ENCODE measurements around the gene GGCT. TPM values are rescaled to one million over a fixed set of nuclear protein-coding genes. Genes with fewer than 3 reads are reported as not detected.
A peak's percentile ranks its signal among the peaks of the same experiment; 100 is the strongest.

Gene GGCT
- total and polyA plus RNA-seq, 12 donors, result 18.6 to 67.8 (median 41.3) TPM

GRCh38 chr7:30479202-30480120, 25.2 kb downstream of the GGCT start:
- 86 to 87% (median 86%) methylated on average over 13 to 14 of the region's 14 CpGs for WGBS, 4 donors
- TF ChIP-seq POLR2A (IDR thresholded peaks at IDR 0.05) (no peak), CTCF (IDR thresholded peaks at IDR 0.05) (no peak)
- peak in 1 of 7 donors; percentile 37 for DNase-seq
- Histone ChIP-seq H3K27me3 (no peaks in the 10 kb centered on the region), H3K27ac (peak overlapping the region in 4 of 5 donors; percentile 82 to 93 (median 88)), H3K4me1 (replicated peaks in 1 of 2) (peaks cover 0 to 27% of the 10 kb centered on the region in 2 donors), H3K9me3 (replicated peaks in 1 of 3) (no peaks in the 10 kb centered on the region), H3K4me3 (peak overlapping the region in 2 of 4 donors; percentile 51 to 63), H3K36me3 (replicated peaks in 1 of 2) (no peaks in the 10 kb centered on the region)
- intact Hi-C loops (cut with DNase I), result no loop called here

GRCh38 chr7:30478349-30479201, 26.1 kb downstream of the GGCT start, which contains the start of gene NOD1:
Gene NOD1, minus strand, starts transcription at chr7:30478784. Its CDS starts 21,863 bp downstream, at chr7:30456921.
- peak; percentile 70 to 84 (median 75) for DNase-seq
- Histone ChIP-seq H3K4me1 (replicated peaks in 1 of 2) (peaks cover 0 to 36% of the 10 kb centered on the region in 2 donors), H3K9me3 (replicated peaks in 1 of 3) (no peaks in the 10 kb centered on the region), H3K4me3 (peak within 1 kb of the TSS; percentile 26 to 63 (median 52)), H3K27me3 (no peaks in the 10 kb centered on the region), H3K27ac (peak within 1 kb of the TSS; percentile 73 to 93 (median 83)), H3K36me3 (replicated peaks in 1 of 2) (no peaks in the 10 kb centered on the region)
- peak; percentile 47 to 66 for TF ChIP-seq POLR2A (IDR thresholded peaks at IDR 0.05)
- peak in 3 of 6 experiments; percentile 5 to 31 (median 21) for TF ChIP-seq CTCF (IDR thresholded peaks at IDR 0.05)
- 0 to 1% (median 1%) methylated on average over 10 to 77 of the region's 77 CpGs for WGBS, 4 donors
- intact Hi-C loops (cut with DNase I), result no loop called here

GRCh38 chr7:30476459-30477145, 28.0 kb downstream of the GGCT start:
- no peak for TF ChIP-seq CTCF (IDR thresholded peaks at IDR 0.05)
- TF ChIP-seq POLR2A (IDR thresholded peaks at IDR 0.05), result no peak
- H3K4me3 ChIP-seq, result no peak overlapping the region
- no peaks in the 10 kb centered on the region for H3K27me3 ChIP-seq
- peaks cover 0 to 48% of the 10 kb centered on the region in 2 donors for H3K4me1 ChIP-seq (replicated peaks in 1 of 2)
- intact Hi-C loops (cut with DNase I), result no loop called here
- H3K36me3 ChIP-seq (replicated peaks in 1 of 2), result no peaks in the 10 kb centered on the region
- H3K9me3 ChIP-seq (replicated peaks in 1 of 3), result no peaks in the 10 kb centered on the region
- DNase-seq, result no peak
- peak overlapping the region in 1 of 5 donors; percentile 24 for H3K27ac ChIP-seq
- 84 to 91% (median 89%) methylated on average over 10 of the region's 10 CpGs for WGBS, 4 donors

Data from adrenal gland (tissue), 12 donors.